ENCODE data around the gene MPPED1.

GRCh38 chr22:43415681-43416080, 3.9 kb downstream of the MPPED1 start:
- TF ChIP-seq POLR2AphosphoS5 (IDR thresholded peaks at IDR 0.05), result no peak
- TF ChIP-seq, protein P1, sequence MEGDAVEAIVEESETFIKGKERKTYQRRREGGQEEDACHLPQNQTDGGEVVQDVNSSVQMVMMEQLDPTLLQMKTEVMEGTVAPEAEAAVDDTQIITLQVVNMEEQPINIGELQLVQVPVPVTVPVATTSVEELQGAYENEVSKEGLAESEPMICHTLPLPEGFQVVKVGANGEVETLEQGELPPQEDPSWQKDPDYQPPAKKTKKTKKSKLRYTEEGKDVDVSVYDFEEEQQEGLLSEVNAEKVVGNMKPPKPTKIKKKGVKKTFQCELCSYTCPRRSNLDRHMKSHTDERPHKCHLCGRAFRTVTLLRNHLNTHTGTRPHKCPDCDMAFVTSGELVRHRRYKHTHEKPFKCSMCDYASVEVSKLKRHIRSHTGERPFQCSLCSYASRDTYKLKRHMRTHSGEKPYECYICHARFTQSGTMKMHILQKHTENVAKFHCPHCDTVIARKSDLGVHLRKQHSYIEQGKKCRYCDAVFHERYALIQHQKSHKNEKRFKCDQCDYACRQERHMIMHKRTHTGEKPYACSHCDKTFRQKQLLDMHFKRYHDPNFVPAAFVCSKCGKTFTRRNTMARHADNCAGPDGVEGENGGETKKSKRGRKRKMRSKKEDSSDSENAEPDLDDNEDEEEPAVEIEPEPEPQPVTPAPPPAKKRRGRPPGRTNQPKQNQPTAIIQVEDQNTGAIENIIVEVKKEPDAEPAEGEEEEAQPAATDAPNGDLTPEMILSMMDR (IDR thresholded peaks at IDR 0.05), result no peak

Data from suprapubic skin (tissue), 3 donors.